HCT116 (cell line): ENCODE measurements around the gene COA7. TPM values are rescaled to one million over a fixed set of nuclear protein-coding genes. Genes with fewer than 3 reads are reported as not detected.
A peak's percentile ranks its signal among the peaks of the same experiment; 100 is the strongest.

ENCODE experiments used
- ATAC-seq: fragments of 200-7000 bp; cut with Tn5 transposase; 2 replicates; pipeline ENCODE4 v1.9.1; 2020; ENCODE audit warnings: mild to moderate bottlenecking, moderate library complexity
- BruUV-seq: library from RNA; stranded (reverse); fragments of 400-500 nt; replicated peaks from 2 replicates; lab custom pipeline; 2021; lab: Mats Ljungman, UMichigan
- CTCF ChIA-PET: fragments of 300-600 bp; sonication (Branson Sonifier 250); formaldehyde crosslinking; loops from one replicate; lab custom pipeline; 2021; ENCODE audit warnings: antibody characterized with exemption; lab: Charles Lee
- POLR2A ChIA-PET: fragments of 300-600, 350-600 bp; sonication (Branson Sonifier 250); formaldehyde crosslinking; loops from one replicate; lab custom pipeline; 2021; ENCODE audit warnings: antibody characterized with exemption; lab: Charles Lee
- RAD21 ChIA-PET, 2 experiments: fragments of 300-600 bp; sonication (Branson Sonifier 250); formaldehyde crosslinking; loops; one replicate each; lab custom pipeline; 2023; ENCODE audit warnings: low total read pairs in 2 of 2; ENCODE audit not compliant: uncharacterized antibody in 2 of 2, unreplicated experiment in 2 of 2, low non-redundant PET in 1 of 2; lab: Charles Lee
- DNase-seq: peaks from one replicate; pipeline ENCODE4 v3.0.0-alpha.2; 2010; ENCODE audit warnings: low read depth, low spot score
- H2AFZ ChIP-seq: fragments of 200-600 bp; shearing (Covaris generic), sonication (generic); 2 replicates; pipeline ENCODE4 v1.6.1; 2017; ENCODE audit warnings: low read depth, mixed run types, mixed read lengths, antibody characterized with exemption, low read length; ENCODE audit not compliant: poor library complexity, severe bottlenecking
- H3K27ac ChIP-seq: 2 replicates; pipeline ENCODE4 v1.5.1; 2012; ENCODE audit warnings: low read depth, low read length
- H3K27me3 ChIP-seq: fragments of 200-600 bp; sonication (generic); 2 replicates; pipeline ENCODE4 v1.6.1; 2016; ENCODE audit warnings: mixed run types, low read length, mixed read lengths; ENCODE audit not compliant: insufficient read depth
- H3K36me3 ChIP-seq, 2 experiments: fragments of 200-500 bp in 1 of 2; fragments of 200-600 bp in 1 of 2; sonication (Bioruptor generic) in 1 of 2; sonication (generic) in 1 of 2; 2 replicates each; pipeline versions ENCODE4 v1.5.1 to v1.6.1; 2014 to 2016; ENCODE audit warnings: low read length in 2 of 2, inconsistent platforms in 1 of 2, mixed read lengths in 1 of 2, mixed run types in 1 of 2; ENCODE audit not compliant: insufficient read depth in 2 of 2, control insufficient read depth in 1 of 2
- H3K4me1 ChIP-seq, 2 experiments: fragments of 200-600 bp in 1 of 2; sonication (generic) in 1 of 2; 2 replicates each; pipeline versions ENCODE4 v1.5.1 to v1.6.1; 2012 to 2017; ENCODE audit warnings: low read length in 2 of 2, inconsistent platforms in 1 of 2, mild to moderate bottlenecking in 1 of 2, mixed read lengths in 1 of 2, mixed run types in 1 of 2, moderate library complexity in 1 of 2; ENCODE audit not compliant: insufficient read depth in 2 of 2, control insufficient read depth in 1 of 2
- H3K4me2 ChIP-seq: fragments of 200-600 bp; sonication (generic); 2 replicates; pipeline ENCODE4 v1.6.1; 2017; ENCODE audit warnings: mixed run types, low read length, mixed read lengths
- H3K4me3 ChIP-seq, 2 experiments: fragments of 200-600 bp in 1 of 2; sonication (generic) in 1 of 2; replicated peaks in 1 of 2; 2 replicates each; pipeline ENCODE4 v1.5.1; 2011 to 2016; ENCODE audit warnings: low read length in 2 of 2, control low read depth in 1 of 2, low read depth in 1 of 2, mild to moderate bottlenecking in 1 of 2, mixed read lengths in 1 of 2, mixed run types in 1 of 2
- H3K79me2 ChIP-seq: fragments of 200-600 bp; sonication (generic); 2 replicates; pipeline ENCODE4 v1.6.1; 2017; ENCODE audit warnings: mild to moderate bottlenecking, mixed run types, low read length, moderate library complexity, mixed read lengths; ENCODE audit not compliant: insufficient read depth
- H3K9ac ChIP-seq: fragments of 200-600 bp; sonication (generic); 2 replicates; pipeline ENCODE4 v1.6.1; 2016; ENCODE audit warnings: low read length, mixed read lengths
- H3K9me2 ChIP-seq: fragments of 200-600 bp; sonication (generic), shearing (Covaris generic); 2 replicates; pipeline ENCODE4 v1.6.1; 2017; ENCODE audit warnings: mixed run types, mild to moderate bottlenecking, moderate library complexity; ENCODE audit not compliant: insufficient read depth
- H3K9me3 ChIP-seq, 2 experiments: fragments of 200-500 bp in 1 of 2; fragments of 200-600 bp in 1 of 2; sonication (Bioruptor generic) in 1 of 2; sonication (generic) in 1 of 2; 2 replicates each; pipeline ENCODE4 v1.6.1; 2014 to 2017; ENCODE audit warnings: low read length in 2 of 2, mixed read lengths in 2 of 2, inconsistent platforms in 1 of 2, low read depth in 1 of 2, mild to moderate bottlenecking in 1 of 2, mixed run types in 1 of 2, moderate library complexity in 1 of 2; ENCODE audit not compliant: control insufficient read depth in 1 of 2, insufficient read depth in 1 of 2
- H4K20me1 ChIP-seq: fragments of 200-600 bp; sonication (generic), shearing (Covaris generic); 2 replicates; pipeline ENCODE4 v1.6.1; 2017; ENCODE audit warnings: mixed run types, mild to moderate bottlenecking, moderate library complexity; ENCODE audit not compliant: insufficient read depth
- CBX3 ChIP-seq: IDR thresholded peaks from 2 replicates; pipeline ENCODE4 v1.6.1; 2012; ENCODE audit warnings: low read depth
- CEBPB ChIP-seq: IDR thresholded peaks from 2 replicates; pipeline ENCODE4 v1.6.1; 2012; ENCODE audit warnings: low read depth
- EGR1 ChIP-seq: IDR thresholded peaks from 2 replicates; pipeline ENCODE4 v1.6.1; 2012; ENCODE audit warnings: low read depth
- ELF1 ChIP-seq: IDR thresholded peaks from 2 replicates; pipeline ENCODE4 v1.6.1; 2012; ENCODE audit warnings: low read depth, borderline replicate concordance
- EZH2 ChIP-seq: fragments of 200-600 bp; sonication (generic); IDR thresholded peaks from 2 replicates; pipeline ENCODE4 v1.6.1; 2017; ENCODE audit warnings: antibody characterized with exemption, mixed run types
- EZH2phosphoT487 ChIP-seq: fragments of 200-600 bp; IDR thresholded peaks from 2 replicates; pipeline ENCODE4 v1.6.1; 2018; ENCODE audit warnings: antibody characterized with exemption, borderline replicate concordance
- POLR2A ChIP-seq: IDR thresholded peaks from 2 replicates; pipeline ENCODE4 v1.7.0; 2011; ENCODE audit warnings: borderline replicate concordance; ENCODE audit not compliant: insufficient read depth, insufficient read length; ENCODE audit errors: extremely low read depth
- POLR2AphosphoS5 ChIP-seq: IDR thresholded peaks from 2 replicates; pipeline ENCODE4 v1.6.1; 2011; ENCODE audit warnings: mild to moderate bottlenecking, low read depth, low read length, moderate library complexity
- SIN3A ChIP-seq: IDR thresholded peaks from 2 replicates; pipeline ENCODE4 v1.6.1; 2012; ENCODE audit warnings: low read depth
- SP1 ChIP-seq: IDR thresholded peaks from 2 replicates; pipeline ENCODE4 v1.6.1; 2012; ENCODE audit warnings: low read depth
- TCF7L2 ChIP-seq: IDR thresholded peaks from 2 replicates; pipeline ENCODE4 v1.7.0; 2011; ENCODE audit warnings: borderline replicate concordance, inconsistent platforms; ENCODE audit not compliant: insufficient read depth, insufficient read length; ENCODE audit errors: extremely low read depth
- ZFX ChIP-seq: fragments of 450-650 bp; IDR thresholded peaks from 2 replicates; pipeline ENCODE4 v1.6.1; 2017
- ZNF274 ChIP-seq: fragments of 200-500 bp; sonication (Bioruptor generic); IDR thresholded peaks from 2 replicates; pipeline ENCODE4 v1.6.1; 2014; ENCODE audit warnings: mild to moderate bottlenecking, low read depth, low read length, inconsistent platforms
- intact Hi-C: fragments of 100-400 bp; cut with micrococcal nuclease; formaldehyde crosslinking; loops from 2 replicates; pipeline ENCODE4 v1.10.0; 2022
- total RNA-seq: library from RNA; stranded (reverse); gene quantifications from one replicate; pipeline ENCODE4 v1.2.1, GENCODE V29; 2021; ENCODE audit not compliant: unreplicated experiment
- TF ChIP-seq, protein P1 (sequence below): IDR thresholded peaks from 2 replicates; pipeline ENCODE4 v1.6.1; 2012
- TF ChIP-seq, protein P2 (sequence below): IDR thresholded peaks from 2 replicates; pipeline ENCODE4 v1.6.1; 2011; ENCODE audit warnings: mild to moderate bottlenecking, low read length, moderate library complexity; ENCODE audit not compliant: insufficient replicate concordance; ENCODE audit errors: extremely low read depth
- TF ChIP-seq, protein P3 (sequence below), 3 experiments: fragments of 200-600 bp in 1 of 3; sonication (generic) in 1 of 3; IDR thresholded peaks in 2 of 3; conservative IDR thresholded peaks in 1 of 3; 2 replicates each; pipeline ENCODE4 v1.5.1; 2012 to 2017; ENCODE audit warnings: low read depth in 2 of 3, low read length in 2 of 3, antibody characterized with exemption in 1 of 3, borderline replicate concordance in 1 of 3, control low read depth in 1 of 3, mild to moderate bottlenecking in 1 of 3, mixed read lengths in 1 of 3, mixed run types in 1 of 3, moderate library complexity in 1 of 3; ENCODE audit not compliant: insufficient read depth in 1 of 3

Gene COA7
- total RNA-seq, 1 experiment from 2014 or later: 43.6 TPM

DNA sequence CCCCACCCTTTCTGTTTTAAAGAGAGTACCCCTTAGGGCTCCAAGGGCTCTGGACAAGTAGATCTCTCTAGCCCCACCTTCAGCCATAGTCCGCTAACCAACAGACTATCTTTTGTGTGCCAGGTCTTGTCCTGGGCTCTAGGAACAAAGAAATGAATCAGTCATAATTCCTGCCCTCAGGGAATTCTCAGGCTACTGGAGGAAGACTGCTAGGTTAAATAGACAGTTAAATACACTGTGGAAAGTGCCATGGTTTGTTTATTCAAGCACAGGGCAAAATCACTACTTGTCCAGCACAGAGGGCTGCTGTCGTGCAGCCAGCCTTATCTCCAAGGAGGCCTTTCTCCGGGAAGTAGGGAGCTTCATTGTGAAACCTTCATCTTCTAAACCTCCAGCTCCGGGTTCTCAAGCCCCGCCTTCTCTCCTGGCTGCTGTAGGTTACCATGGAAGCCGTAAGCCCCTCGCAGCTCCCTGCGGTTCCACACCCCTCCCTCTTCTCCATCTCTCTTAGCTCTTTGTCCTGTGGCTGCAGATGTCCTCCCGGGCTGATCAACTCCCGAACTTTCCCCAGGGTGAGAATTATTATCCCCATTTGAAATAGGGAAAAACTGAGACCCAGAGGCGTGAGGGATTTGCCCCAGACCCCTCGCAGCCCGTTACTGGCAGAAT is 35.4 kb downstream of the COA7 start:
- DNase-seq: peak; percentile 31
- intact Hi-C loops: no loop called here
- Histone ChIP-seq H3K4me1 (peaks cover 0 to 30% of the 10 kb centered on the region in 2 experiments; a peak in 3 of 4 replicates), H3K4me2 (no peak overlapping the region), H3K9me2 (no peaks in the 10 kb centered on the region), H4K20me1 (no peaks in the 10 kb centered on the region), H3K4me3 (no peak overlapping the region), H3K79me2 (no peaks in the 10 kb centered on the region), H3K27ac (no peak overlapping the region), H3K9me3 (no peaks in the 10 kb centered on the region), H3K9ac (no peak overlapping the region), H2AFZ (no peak overlapping the region), H3K36me3 (no peaks in the 10 kb centered on the region), H3K27me3 (no peaks in the 10 kb centered on the region)
- peak; percentile 28; the same call in 1 of the 2 replicates for ATAC-seq
- ChIA-PET POLR2A (no interaction called here), CTCF (no interaction called here), RAD21 (no interaction called here)
- no peak for TF ChIP-seq SIN3A
- TF ChIP-seq SP1: peak; percentile 10; the same call in 1 of the 2 replicates
- BruUV-seq: no TSS peak

DNA sequence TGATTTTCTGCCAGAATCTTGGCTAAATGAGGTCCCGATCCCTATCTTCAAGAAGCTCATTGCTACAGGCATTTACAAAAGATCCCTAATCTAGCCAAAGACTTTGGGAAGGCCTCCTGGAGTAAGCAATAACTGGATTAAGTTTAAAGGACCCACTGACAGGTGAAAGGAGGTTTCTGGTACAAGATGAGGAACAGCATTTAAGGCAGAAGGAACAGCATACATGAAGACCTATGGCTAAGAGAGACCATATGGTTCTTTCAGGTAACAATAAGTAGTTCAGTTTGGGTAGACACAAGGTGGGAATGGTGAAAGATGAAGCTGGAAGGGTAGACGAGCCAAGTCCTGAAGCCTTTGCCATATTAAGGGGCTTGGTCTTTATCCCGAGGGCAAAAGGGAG is 37.3 kb downstream of the COA7 start:
- Histone ChIP-seq H3K9me3 (no peaks in the 10 kb centered on the region), H3K27ac (no peak overlapping the region), H3K9ac (no peak overlapping the region), H3K79me2 (no peaks in the 10 kb centered on the region), H3K36me3 (no peaks in the 10 kb centered on the region), H3K27me3 (no peaks in the 10 kb centered on the region), H2AFZ (no peak overlapping the region), H3K4me3 (no peak overlapping the region), H4K20me1 (no peaks in the 10 kb centered on the region), H3K4me1 (peaks cover 0 to 28% of the 10 kb centered on the region in 2 experiments; a peak in 3 of 4 replicates), H3K4me2 (no peak overlapping the region), H3K9me2 (no peaks in the 10 kb centered on the region)
- intact Hi-C loops: no loop called here
- DNase-seq: no peak
- POLR2A ChIA-PET: no interaction called here
- RAD21 ChIA-PET: no interaction called here
- no TSS peak for BruUV-seq
- CTCF ChIA-PET: no interaction called here
- TF ChIP-seq, protein P1, sequence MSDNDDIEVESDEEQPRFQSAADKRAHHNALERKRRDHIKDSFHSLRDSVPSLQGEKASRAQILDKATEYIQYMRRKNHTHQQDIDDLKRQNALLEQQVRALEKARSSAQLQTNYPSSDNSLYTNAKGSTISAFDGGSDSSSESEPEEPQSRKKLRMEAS: no peak
- TF ChIP-seq EGR1: no peak
- TF ChIP-seq EZH2phosphoT487: no peak
- no peak for TF ChIP-seq POLR2A
- no peak for TF ChIP-seq ELF1
- TF ChIP-seq POLR2AphosphoS5: no peak
- no peak for TF ChIP-seq EZH2
- TF ChIP-seq, protein P2, sequence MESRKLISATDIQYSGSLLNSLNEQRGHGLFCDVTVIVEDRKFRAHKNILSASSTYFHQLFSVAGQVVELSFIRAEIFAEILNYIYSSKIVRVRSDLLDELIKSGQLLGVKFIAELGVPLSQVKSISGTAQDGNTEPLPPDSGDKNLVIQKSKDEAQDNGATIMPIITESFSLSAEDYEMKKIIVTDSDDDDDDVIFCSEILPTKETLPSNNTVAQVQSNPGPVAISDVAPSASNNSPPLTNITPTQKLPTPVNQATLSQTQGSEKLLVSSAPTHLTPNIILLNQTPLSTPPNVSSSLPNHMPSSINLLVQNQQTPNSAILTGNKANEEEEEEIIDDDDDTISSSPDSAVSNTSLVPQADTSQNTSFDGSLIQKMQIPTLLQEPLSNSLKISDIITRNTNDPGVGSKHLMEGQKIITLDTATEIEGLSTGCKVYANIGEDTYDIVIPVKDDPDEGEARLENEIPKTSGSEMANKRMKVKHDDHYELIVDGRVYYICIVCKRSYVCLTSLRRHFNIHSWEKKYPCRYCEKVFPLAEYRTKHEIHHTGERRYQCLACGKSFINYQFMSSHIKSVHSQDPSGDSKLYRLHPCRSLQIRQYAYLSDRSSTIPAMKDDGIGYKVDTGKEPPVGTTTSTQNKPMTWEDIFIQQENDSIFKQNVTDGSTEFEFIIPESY: no peak
- no peak for TF ChIP-seq TCF7L2
- TF ChIP-seq SP1: no peak
- no peak for TF ChIP-seq ZFX
- TF ChIP-seq ZNF274: no peak
- no peak for TF ChIP-seq CBX3
- no peak for TF ChIP-seq CEBPB
- TF ChIP-seq, protein P3, sequence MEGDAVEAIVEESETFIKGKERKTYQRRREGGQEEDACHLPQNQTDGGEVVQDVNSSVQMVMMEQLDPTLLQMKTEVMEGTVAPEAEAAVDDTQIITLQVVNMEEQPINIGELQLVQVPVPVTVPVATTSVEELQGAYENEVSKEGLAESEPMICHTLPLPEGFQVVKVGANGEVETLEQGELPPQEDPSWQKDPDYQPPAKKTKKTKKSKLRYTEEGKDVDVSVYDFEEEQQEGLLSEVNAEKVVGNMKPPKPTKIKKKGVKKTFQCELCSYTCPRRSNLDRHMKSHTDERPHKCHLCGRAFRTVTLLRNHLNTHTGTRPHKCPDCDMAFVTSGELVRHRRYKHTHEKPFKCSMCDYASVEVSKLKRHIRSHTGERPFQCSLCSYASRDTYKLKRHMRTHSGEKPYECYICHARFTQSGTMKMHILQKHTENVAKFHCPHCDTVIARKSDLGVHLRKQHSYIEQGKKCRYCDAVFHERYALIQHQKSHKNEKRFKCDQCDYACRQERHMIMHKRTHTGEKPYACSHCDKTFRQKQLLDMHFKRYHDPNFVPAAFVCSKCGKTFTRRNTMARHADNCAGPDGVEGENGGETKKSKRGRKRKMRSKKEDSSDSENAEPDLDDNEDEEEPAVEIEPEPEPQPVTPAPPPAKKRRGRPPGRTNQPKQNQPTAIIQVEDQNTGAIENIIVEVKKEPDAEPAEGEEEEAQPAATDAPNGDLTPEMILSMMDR (IDR thresholded peaks at IDR 0.05 in 2 of 3, conservative IDR thresholded peaks at IDR 0.05 in 1 of 3; ENCODE audit: borderline replicate concordance in 1 of 3, insufficient read depth in 1 of 3, low read depth in 2 of 3, low read length in 2 of 3): no peak
- no peak for ATAC-seq
